Progenitor cell of endocrine pancreas (in vitro differentiated cells): Measurements from ENCODE around the gene WDR27. TPM values are rescaled to one million over a fixed set of nuclear protein-coding genes. Genes with fewer than 3 reads are reported as not detected.
A peak's percentile ranks its signal among the peaks of the same experiment; 100 is the strongest.

ENCODE experiments used
- DNase-seq: peaks from one replicate; pipeline ENCODE4 v3.0.0; 2021; ENCODE audit warnings: low spot score; ENCODE audit not compliant: unreplicated experiment
- H3K27ac Mint-ChIP-seq: 2 replicates; pipeline ENCODE4 v1.8.0; 2021; ENCODE audit warnings: mild to moderate bottlenecking, moderate library complexity, mixed read lengths
- H3K27me3 Mint-ChIP-seq: 2 replicates; pipeline ENCODE4 v1.8.0; 2021; ENCODE audit warnings: mixed read lengths
- H3K36me3 Mint-ChIP-seq: 2 replicates; pipeline ENCODE4 v1.8.0; 2022; ENCODE audit warnings: mixed read lengths; ENCODE audit not compliant: insufficient read depth
- H3K4me1 Mint-ChIP-seq: 2 replicates; pipeline ENCODE4 v1.8.0; 2021; ENCODE audit warnings: low read depth, mixed read lengths
- H3K4me3 Mint-ChIP-seq: 2 replicates; pipeline ENCODE4 v1.8.0; 2021; ENCODE audit warnings: low read depth, mild to moderate bottlenecking, moderate library complexity, mixed read lengths
- H3K9me3 Mint-ChIP-seq: 2 replicates; pipeline ENCODE4 v1.8.0; 2021; ENCODE audit warnings: low read depth, mixed read lengths
- CTCF ChIP-seq: fragments of 200-600 bp; sonication (generic); IDR thresholded peaks from one replicate; pipeline ENCODE4 v1.5.0; 2021; ENCODE audit warnings: antibody characterized with exemption, mild to moderate bottlenecking; ENCODE audit not compliant: unreplicated experiment
- total RNA-seq: library from RNA; stranded (reverse); gene quantifications from 2 replicates; pipeline ENCODE4 v1.2.1, GENCODE V29; 2021

The WDR27 gene
- total RNA-seq, 1 donor from 2014 or later: 123 TPM

GRCh38 chr6:169529931-169530751, 171.7 kb downstream of the WDR27 start:
- TF ChIP-seq CTCF: no peak
- Mint-ChIP-seq H3K27ac (no peak overlapping the region), H3K4me3 (no peak overlapping the region), H3K36me3 (peaks cover 7% of the 10 kb centered on the region), H3K9me3 (peaks cover 7% of the 10 kb centered on the region), H3K4me1 (no peaks in the 10 kb centered on the region), H3K27me3 (no peaks in the 10 kb centered on the region)
- no peak for DNase-seq

- no peak for DNase-seq
- Mint-ChIP-seq H3K27ac (no peak overlapping the region), H3K4me1 (no peaks in the 10 kb centered on the region), H3K27me3 (no peaks in the 10 kb centered on the region), H3K9me3 (peaks cover 4% of the 10 kb centered on the region), H3K4me3 (no peak overlapping the region), H3K36me3 (peaks cover 4% of the 10 kb centered on the region)
- TF ChIP-seq CTCF: no peak
These were observed 173.1 kb downstream of the WDR27 start for GRCh38 chr6:169528755-169529154.

GRCh38 chr6:169527306-169527705, 174.5 kb downstream of the WDR27 start:
- no peak for DNase-seq
- TF ChIP-seq CTCF: no peak
- H3K27me3 Mint-ChIP-seq: no peaks in the 10 kb centered on the region
- H3K36me3 Mint-ChIP-seq: peaks cover 3% of the 10 kb centered on the region
- H3K9me3 Mint-ChIP-seq: peaks cover 10% of the 10 kb centered on the region
- H3K27ac Mint-ChIP-seq: no peak overlapping the region
- no peak overlapping the region for H3K4me3 Mint-ChIP-seq
- H3K4me1 Mint-ChIP-seq: no peaks in the 10 kb centered on the region

- no peak for TF ChIP-seq CTCF
- Mint-ChIP-seq H3K9me3 (peaks cover 39% of the 10 kb centered on the region), H3K27me3 (no peaks in the 10 kb centered on the region), H3K4me3 (no peak overlapping the region), H3K36me3 (peaks cover 16% of the 10 kb centered on the region), H3K27ac (no peak overlapping the region), H3K4me1 (no peaks in the 10 kb centered on the region)
- no peak for DNase-seq
These were observed 180.0 kb downstream of the WDR27 start for GRCh38 chr6:169521825-169522224.

- peaks cover 14% of the 10 kb centered on the region for H3K36me3 Mint-ChIP-seq
- no peaks in the 10 kb centered on the region for H3K4me1 Mint-ChIP-seq
- no peak overlapping the region for H3K27ac Mint-ChIP-seq
- H3K9me3 Mint-ChIP-seq: peaks cover 37% of the 10 kb centered on the region
- TF ChIP-seq CTCF: peak; percentile 18
- H3K4me3 Mint-ChIP-seq: no peak overlapping the region
- H3K27me3 Mint-ChIP-seq: no peaks in the 10 kb centered on the region
- DNase-seq: no peak
These were observed 181.7 kb downstream of the WDR27 start for GRCh38 chr6:169520104-169520503.
